ENCODE measurements around the gene TBC1D1.

TBC1D1 gene

DNA sequence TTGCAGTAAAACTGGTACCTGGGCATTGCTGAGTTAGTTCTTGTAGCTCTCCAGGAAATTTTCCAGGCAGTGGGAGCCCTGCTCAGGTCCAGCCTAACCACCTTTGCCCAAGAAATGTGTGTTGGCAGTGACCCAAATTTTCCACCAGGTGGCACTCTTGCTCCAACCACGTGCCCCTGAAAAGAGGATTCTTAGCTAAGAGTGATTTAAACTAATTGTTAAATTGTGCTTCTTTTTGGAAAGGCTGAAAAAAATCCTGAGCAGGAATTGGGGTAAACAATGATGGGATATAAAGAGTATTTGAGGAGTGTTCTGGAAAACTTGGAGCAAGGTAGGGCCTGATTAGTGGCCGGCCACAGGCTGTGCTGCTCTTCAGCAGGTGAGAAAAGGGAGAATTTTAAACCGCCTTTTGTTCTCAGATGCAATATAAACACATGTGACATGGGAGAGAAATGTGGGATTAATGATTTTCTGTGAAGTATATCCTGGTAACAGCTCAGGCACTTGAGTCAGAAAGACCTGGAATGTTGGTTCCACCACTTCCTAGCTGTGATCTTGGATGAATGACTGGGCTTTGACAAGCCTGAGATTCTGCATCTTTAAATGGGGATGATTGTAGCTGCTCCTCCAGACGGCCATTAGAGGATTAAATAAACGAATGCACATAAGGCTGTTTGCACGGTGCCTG lies 288.9 kb downstream of the TBC1D1 start:
- TF ChIP-seq, protein P1, sequence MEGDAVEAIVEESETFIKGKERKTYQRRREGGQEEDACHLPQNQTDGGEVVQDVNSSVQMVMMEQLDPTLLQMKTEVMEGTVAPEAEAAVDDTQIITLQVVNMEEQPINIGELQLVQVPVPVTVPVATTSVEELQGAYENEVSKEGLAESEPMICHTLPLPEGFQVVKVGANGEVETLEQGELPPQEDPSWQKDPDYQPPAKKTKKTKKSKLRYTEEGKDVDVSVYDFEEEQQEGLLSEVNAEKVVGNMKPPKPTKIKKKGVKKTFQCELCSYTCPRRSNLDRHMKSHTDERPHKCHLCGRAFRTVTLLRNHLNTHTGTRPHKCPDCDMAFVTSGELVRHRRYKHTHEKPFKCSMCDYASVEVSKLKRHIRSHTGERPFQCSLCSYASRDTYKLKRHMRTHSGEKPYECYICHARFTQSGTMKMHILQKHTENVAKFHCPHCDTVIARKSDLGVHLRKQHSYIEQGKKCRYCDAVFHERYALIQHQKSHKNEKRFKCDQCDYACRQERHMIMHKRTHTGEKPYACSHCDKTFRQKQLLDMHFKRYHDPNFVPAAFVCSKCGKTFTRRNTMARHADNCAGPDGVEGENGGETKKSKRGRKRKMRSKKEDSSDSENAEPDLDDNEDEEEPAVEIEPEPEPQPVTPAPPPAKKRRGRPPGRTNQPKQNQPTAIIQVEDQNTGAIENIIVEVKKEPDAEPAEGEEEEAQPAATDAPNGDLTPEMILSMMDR (IDR thresholded peaks at IDR 0.05; ENCODE audit: unreplicated experiment in 3 of 3) = peak; percentile 89 to 97 (median 96)
- Mint-ChIP-seq H3K9me3 (peaks cover 3% of the 10 kb centered on the region), H3K4me1 (peaks cover 52% of the 10 kb centered on the region), H3K36me3 (ENCODE audit: low read depth) (peaks cover 8% of the 10 kb centered on the region), H3K4me3 (no peak overlapping the region), H3K27me3 (ENCODE audit: low read depth) (no peaks in the 10 kb centered on the region), H3K27ac (peak overlapping the region; percentile 76 to 89 (median 81))

DNA sequence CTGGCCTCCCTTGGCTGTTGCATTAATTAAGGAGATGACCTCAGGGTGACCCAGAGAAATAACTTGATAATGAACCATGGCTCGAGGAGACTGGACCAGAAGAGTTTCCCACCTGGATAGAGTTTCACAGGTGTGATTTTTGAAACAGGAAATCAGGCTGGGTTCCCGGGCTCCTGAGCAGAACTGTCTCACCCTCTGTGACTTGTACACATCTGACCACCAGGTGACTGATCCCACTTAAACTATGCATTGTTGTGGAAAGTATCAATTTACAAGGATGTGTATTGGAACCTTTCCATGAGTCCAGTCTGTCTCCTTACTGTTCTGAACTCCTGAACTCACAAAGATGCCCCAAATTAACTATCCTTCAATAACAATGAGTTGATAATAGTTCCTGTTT lies 289.6 kb downstream of the TBC1D1 start:
- TF ChIP-seq, protein P1 (IDR thresholded peaks at IDR 0.05; ENCODE audit: unreplicated experiment in 3 of 3) = no peak
- no peak overlapping the region for H3K4me3 Mint-ChIP-seq

DNA sequence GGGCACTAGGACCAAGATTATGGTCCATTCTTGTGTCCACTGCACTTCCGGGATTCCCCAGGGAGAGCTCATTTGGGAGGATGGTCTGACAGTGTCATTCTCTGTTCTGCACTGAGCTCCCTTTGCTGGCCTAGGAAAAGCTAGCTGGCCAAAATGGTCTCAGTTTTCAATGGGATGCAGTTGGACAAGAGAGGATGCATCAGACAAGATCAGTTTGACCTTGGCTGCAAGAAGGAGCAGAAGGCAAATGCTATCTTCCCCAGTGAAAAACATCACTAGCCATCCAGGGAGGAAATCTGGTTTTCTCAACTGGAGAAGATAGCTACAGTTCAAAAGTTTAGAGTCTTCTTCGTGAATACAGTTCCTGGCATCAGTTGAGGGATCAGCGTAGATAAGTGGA lies 290.4 kb downstream of the TBC1D1 start:
- peak overlapping the region; percentile 76 to 82 (median 81) for H3K27ac Mint-ChIP-seq
- H3K4me1 Mint-ChIP-seq = peaks cover 42% of the 10 kb centered on the region
- H3K9me3 Mint-ChIP-seq = peaks cover 3% of the 10 kb centered on the region
- TF ChIP-seq, protein P1 (IDR thresholded peaks at IDR 0.05; ENCODE audit: unreplicated experiment in 3 of 3) = no peak
- H3K36me3 Mint-ChIP-seq (ENCODE audit: low read depth) = peaks cover 8% of the 10 kb centered on the region
- H3K27me3 Mint-ChIP-seq (ENCODE audit: low read depth) = no peaks in the 10 kb centered on the region
- no peak overlapping the region for H3K4me3 Mint-ChIP-seq

More for the DNA sequence above, 289.6 kb downstream of the TBC1D1 start:
- Mint-ChIP-seq H3K36me3 (ENCODE audit: low read depth) (peaks cover 8% of the 10 kb centered on the region), H3K27ac (peak overlapping the region; percentile 76 to 89 (median 81)), H3K4me1 (peaks cover 46% of the 10 kb centered on the region), H3K27me3 (ENCODE audit: low read depth) (no peaks in the 10 kb centered on the region), H3K9me3 (peaks cover 3% of the 10 kb centered on the region)

DNA sequence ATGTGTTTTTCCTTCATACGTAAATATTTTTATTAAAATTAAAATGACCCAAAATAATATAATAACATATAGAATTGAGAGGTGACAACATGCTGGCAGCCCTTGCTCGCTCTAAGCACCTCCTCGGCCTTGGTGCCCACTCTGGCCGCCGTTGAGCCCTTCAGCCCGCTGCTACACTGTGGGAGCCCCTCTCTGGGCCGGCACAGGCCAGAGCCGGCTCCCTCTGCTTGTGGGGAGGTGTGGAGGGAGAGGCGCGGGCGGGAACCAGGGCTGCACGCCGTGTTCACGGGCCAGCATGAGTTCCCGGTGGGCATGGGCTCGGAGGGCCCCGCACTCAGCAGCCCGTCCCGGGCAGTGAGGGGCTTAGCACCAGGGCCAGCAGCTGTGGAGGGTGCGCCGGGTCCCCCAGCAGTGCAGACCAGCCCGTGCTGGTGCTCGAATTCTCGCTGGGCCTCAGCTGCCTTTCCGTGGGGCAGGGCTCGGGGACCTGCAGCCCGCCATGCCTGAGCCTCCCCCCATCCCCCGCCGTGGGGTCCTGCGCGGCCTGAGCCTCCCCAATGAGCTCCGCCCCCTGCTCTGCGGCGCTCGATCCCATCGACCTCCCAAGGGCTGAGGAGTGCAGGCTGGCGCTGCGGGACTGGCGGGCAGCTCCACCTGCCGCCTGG lies 291.6 kb downstream of the TBC1D1 start:
- H3K27ac Mint-ChIP-seq = no peak overlapping the region
- peaks cover 7% of the 10 kb centered on the region for H3K9me3 Mint-ChIP-seq
- TF ChIP-seq, protein P1 (IDR thresholded peaks at IDR 0.05; ENCODE audit: unreplicated experiment in 3 of 3) = no peak
- no peak overlapping the region for H3K4me3 Mint-ChIP-seq
- H3K27me3 Mint-ChIP-seq (ENCODE audit: low read depth) = no peaks in the 10 kb centered on the region
- peaks cover 8% of the 10 kb centered on the region for H3K36me3 Mint-ChIP-seq (ENCODE audit: low read depth)
- H3K4me1 Mint-ChIP-seq = peaks cover 35% of the 10 kb centered on the region

DNA sequence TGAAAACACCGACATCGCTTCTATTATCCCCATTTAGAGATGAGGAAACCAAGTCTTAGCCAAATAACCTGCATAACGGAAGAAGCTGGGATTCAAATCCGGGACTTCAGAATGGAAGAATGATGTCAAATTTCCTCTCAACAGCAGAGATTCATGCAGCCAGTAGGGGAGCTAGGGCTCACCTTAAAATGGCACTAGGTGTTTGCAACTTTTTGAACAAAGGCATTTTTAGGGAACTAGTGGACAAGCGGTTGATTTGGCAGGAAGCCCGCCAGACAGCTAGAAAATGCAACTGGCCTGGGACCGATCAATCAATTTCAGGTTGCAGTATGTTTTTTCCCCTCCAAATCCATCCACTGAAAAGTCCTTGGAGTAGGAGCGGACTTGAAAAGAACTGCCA lies 293.5 kb downstream of the TBC1D1 start:
- Mint-ChIP-seq H3K27ac (no peak overlapping the region), H3K4me3 (no peak overlapping the region), H3K27me3 (ENCODE audit: low read depth) (no peaks in the 10 kb centered on the region), H3K4me1 (peaks cover 19% of the 10 kb centered on the region), H3K36me3 (ENCODE audit: low read depth) (peaks cover 10% of the 10 kb centered on the region), H3K9me3 (peaks cover 7% of the 10 kb centered on the region)
- TF ChIP-seq, protein P1 (IDR thresholded peaks at IDR 0.05; ENCODE audit: unreplicated experiment in 3 of 3) = no peak

Data from nephron (organoid).